Activated CD4-positive, alpha-beta memory T cell treated with anti-CD3 and anti-CD28 coated beads, Interleukin-2, amount 10 ng/mL, durations not matched to agents 7 days and 5 days (primary cell): ENCODE results near the gene PLAAT2. TPM values are rescaled to one million over a fixed set of nuclear protein-coding genes. Genes with fewer than 3 reads are reported as not detected.
"Not testable (repeated sequence)": the region's sequence is repeated elsewhere in the genome, so short reads cannot be mapped to it uniquely, and the experiment has no call there.

Source experiments
- CTCF ChIA-PET: fragments of 350-600 bp; sonication (Branson Sonifier 250); formaldehyde crosslinking; loops from one replicate; lab custom pipeline; 2021; ENCODE audit warnings: antibody characterized with exemption, inconsistent platforms; lab: Charles Lee
- POLR2A ChIA-PET: fragments of 350-600 bp; sonication (Branson Sonifier 250); formaldehyde crosslinking; loops from one replicate; lab custom pipeline; 2021; ENCODE audit warnings: antibody characterized with exemption; lab: Charles Lee
- DNase-seq: peaks from one replicate; pipeline ENCODE4 v3.0.0-alpha.2; 2020
- H3K27ac Mint-ChIP-seq: one replicate; pipeline ENCODE4 v1.8.0; 2021; ENCODE audit warnings: mild to moderate bottlenecking, mixed read lengths
- H3K27me3 Mint-ChIP-seq: one replicate; pipeline ENCODE4 v1.8.0; 2021; ENCODE audit warnings: mixed read lengths
- H3K36me3 Mint-ChIP-seq: one replicate; pipeline ENCODE4 v1.8.0; 2021; ENCODE audit warnings: low read depth, mixed read lengths
- H3K4me1 Mint-ChIP-seq: one replicate; pipeline ENCODE4 v1.8.0; 2021; ENCODE audit warnings: mixed read lengths
- H3K4me3 Mint-ChIP-seq: one replicate; pipeline ENCODE4 v1.8.0; 2021; ENCODE audit warnings: mild to moderate bottlenecking, mixed read lengths
- H3K9me3 Mint-ChIP-seq: one replicate; pipeline ENCODE4 v1.8.0; 2021; ENCODE audit warnings: mixed read lengths
- total RNA-seq, 2 experiments: library from RNA; stranded (reverse); gene quantifications; one replicate each; pipeline ENCODE4 v1.2.3, GENCODE V29; 2021

PLAAT2 gene
- total RNA-seq = not detected

GRCh38 chr11:63563201-63564055 lies at the start of gene PLAAT2:
TSS of gene PLAAT2 (minus strand) at chr11:63563379. CDS start at chr11:63563324, 55 bp downstream.
- H3K9me3 Mint-ChIP-seq = no peaks in the 10 kb centered on the region
- H3K4me3 Mint-ChIP-seq = no peak within 1 kb of the TSS
- peaks cover 60% of the 10 kb centered on the region for H3K4me1 Mint-ChIP-seq
- H3K27me3 Mint-ChIP-seq = no peaks in the 10 kb centered on the region
- no peaks in the 10 kb centered on the region for H3K36me3 Mint-ChIP-seq
- DNase-seq = no peak
- CTCF ChIA-PET = interaction anchor here (0.8 to 1.6 kb wide), 4 partner anchors 10 to 84 kb away, joined by 4 to 7 read pairs (median 4); no protein-coding TSS in a partner anchor
- POLR2A ChIA-PET = interaction anchor here (0.8 to 4.7 kb wide), 7 partner anchors 8 to 107 kb away, joined by 3 to 26 read pairs (median 4); partner anchors contain the start of genes ATL3 and PLAAT4
- no peak within 1 kb of the TSS for H3K27ac Mint-ChIP-seq

- POLR2A ChIA-PET = no interaction called here
- no peak overlapping the region for H3K4me3 Mint-ChIP-seq
- peaks cover 5% of the 10 kb centered on the region for H3K27me3 Mint-ChIP-seq
- CTCF ChIA-PET = no interaction called here
- no peaks in the 10 kb centered on the region for H3K9me3 Mint-ChIP-seq
- no peak overlapping the region for H3K27ac Mint-ChIP-seq
- no peaks in the 10 kb centered on the region for H3K36me3 Mint-ChIP-seq
- no peak for DNase-seq
- peaks cover 25% of the 10 kb centered on the region for H3K4me1 Mint-ChIP-seq
These were observed 49.0 kb upstream of the PLAAT2 start for GRCh38 chr11:63612181-63612580.

- H3K4me1 Mint-ChIP-seq = peaks cover 25% of the 10 kb centered on the region
- H3K27ac Mint-ChIP-seq = no peak overlapping the region
- no peak overlapping the region for H3K4me3 Mint-ChIP-seq
- ChIA-PET POLR2A (no interaction called here), CTCF (no interaction called here)
- H3K9me3 Mint-ChIP-seq = no peaks in the 10 kb centered on the region
- no peaks in the 10 kb centered on the region for H3K36me3 Mint-ChIP-seq
- no peak for DNase-seq
- H3K27me3 Mint-ChIP-seq = peaks cover 5% of the 10 kb centered on the region
These were observed 48.2 kb upstream of the PLAAT2 start for GRCh38 chr11:63611395-63611747.

GRCh38 chr11:63610604-63611394 lies 47.6 kb upstream of the PLAAT2 start:
- peaks cover 25% of the 10 kb centered on the region for H3K4me1 Mint-ChIP-seq
- POLR2A ChIA-PET = no interaction called here
- CTCF ChIA-PET = no interaction called here
- H3K9me3 Mint-ChIP-seq = no peaks in the 10 kb centered on the region
- no peaks in the 10 kb centered on the region for H3K36me3 Mint-ChIP-seq
- no peak for DNase-seq
- no peak overlapping the region for H3K4me3 Mint-ChIP-seq
- no peak overlapping the region for H3K27ac Mint-ChIP-seq
- H3K27me3 Mint-ChIP-seq = peaks cover 5% of the 10 kb centered on the region

GRCh38 chr11:63609971-63610580 lies 46.9 kb upstream of the PLAAT2 start:
- no peaks in the 10 kb centered on the region for H3K9me3 Mint-ChIP-seq
- peaks cover 5% of the 10 kb centered on the region for H3K27me3 Mint-ChIP-seq
- no peaks in the 10 kb centered on the region for H3K36me3 Mint-ChIP-seq
- no peak overlapping the region for H3K4me3 Mint-ChIP-seq
- no peak for DNase-seq
- no peak overlapping the region for H3K27ac Mint-ChIP-seq
- H3K4me1 Mint-ChIP-seq = peaks cover 25% of the 10 kb centered on the region
- POLR2A ChIA-PET = no interaction called here
- CTCF ChIA-PET = no interaction called here

GRCh38 chr11:63609536-63609935 lies 46.4 kb upstream of the PLAAT2 start:
- no peak overlapping the region for H3K4me3 Mint-ChIP-seq
- no peak for DNase-seq
- H3K27me3 Mint-ChIP-seq = peaks cover 5% of the 10 kb centered on the region
- H3K36me3 Mint-ChIP-seq = no peaks in the 10 kb centered on the region
- H3K9me3 Mint-ChIP-seq = no peaks in the 10 kb centered on the region
- H3K4me1 Mint-ChIP-seq = peaks cover 24% of the 10 kb centered on the region
- no peak overlapping the region for H3K27ac Mint-ChIP-seq
- ChIA-PET POLR2A (no interaction called here), CTCF (no interaction called here)

GRCh38 chr11:63608353-63609345 lies 45.5 kb upstream of the PLAAT2 start:
- Mint-ChIP-seq H3K27ac (no peak overlapping the region), H3K4me1 (peaks cover 18% of the 10 kb centered on the region), H3K4me3 (no peak overlapping the region), H3K36me3 (no peaks in the 10 kb centered on the region), H3K27me3 (peaks cover under 1% of the 10 kb centered on the region), H3K9me3 (no peaks in the 10 kb centered on the region)
- POLR2A ChIA-PET = no interaction called here
- CTCF ChIA-PET = no interaction called here
- no peak for DNase-seq

GRCh38 chr11:63603180-63603518 lies 40.0 kb upstream of the PLAAT2 start:
- Mint-ChIP-seq H3K27me3 (no peaks in the 10 kb centered on the region), H3K27ac (no peak overlapping the region), H3K4me3 (no peak overlapping the region), H3K36me3 (no peaks in the 10 kb centered on the region), H3K4me1 (peaks cover 1% of the 10 kb centered on the region), H3K9me3 (no peaks in the 10 kb centered on the region)
- ChIA-PET CTCF (no interaction called here), POLR2A (no interaction called here)
- no peak for DNase-seq

GRCh38 chr11:63602290-63603179 lies 39.4 kb upstream of the PLAAT2 start:
- H3K4me1 Mint-ChIP-seq, H3K36me3 Mint-ChIP-seq, DNase-seq, CTCF ChIA-PET, POLR2A ChIA-PET, H3K27ac Mint-ChIP-seq, H3K9me3 Mint-ChIP-seq, H3K4me3 Mint-ChIP-seq, H3K27me3 Mint-ChIP-seq: not testable (repeated sequence)

- DNase-seq = no peak
These were observed 36.3 kb upstream of the PLAAT2 start for GRCh38 chr11:63599211-63600122.

GRCh38 chr11:63598556-63598955 lies 35.4 kb upstream of the PLAAT2 start:
- H3K4me3 Mint-ChIP-seq = no peak overlapping the region
- DNase-seq = no peak
- CTCF ChIA-PET = no interaction called here

More at GRCh38 chr11:63599211-63600122, 36.3 kb upstream of the PLAAT2 start:
- no peaks in the 10 kb centered on the region for H3K4me1 Mint-ChIP-seq
- ChIA-PET CTCF (no interaction called here), POLR2A (no interaction called here)
- H3K27ac Mint-ChIP-seq = no peak overlapping the region
- H3K27me3 Mint-ChIP-seq = no peaks in the 10 kb centered on the region
- no peak overlapping the region for H3K4me3 Mint-ChIP-seq
- H3K36me3 Mint-ChIP-seq = no peaks in the 10 kb centered on the region
- no peaks in the 10 kb centered on the region for H3K9me3 Mint-ChIP-seq

More at GRCh38 chr11:63598556-63598955, 35.4 kb upstream of the PLAAT2 start:
- H3K9me3 Mint-ChIP-seq = no peaks in the 10 kb centered on the region
- H3K36me3 Mint-ChIP-seq = no peaks in the 10 kb centered on the region
- no peaks in the 10 kb centered on the region for H3K4me1 Mint-ChIP-seq
- H3K27me3 Mint-ChIP-seq = no peaks in the 10 kb centered on the region
- POLR2A ChIA-PET = no interaction called here
- no peak overlapping the region for H3K27ac Mint-ChIP-seq
